ENCODE measurements around the gene ANK2. TPM values are rescaled to one million over a fixed set of nuclear protein-coding genes. Genes with fewer than 3 reads are reported as not detected.

The ANK2 gene
- total RNA-seq, 1 experiment from 2014 or later: 5.6 TPM

DNA sequence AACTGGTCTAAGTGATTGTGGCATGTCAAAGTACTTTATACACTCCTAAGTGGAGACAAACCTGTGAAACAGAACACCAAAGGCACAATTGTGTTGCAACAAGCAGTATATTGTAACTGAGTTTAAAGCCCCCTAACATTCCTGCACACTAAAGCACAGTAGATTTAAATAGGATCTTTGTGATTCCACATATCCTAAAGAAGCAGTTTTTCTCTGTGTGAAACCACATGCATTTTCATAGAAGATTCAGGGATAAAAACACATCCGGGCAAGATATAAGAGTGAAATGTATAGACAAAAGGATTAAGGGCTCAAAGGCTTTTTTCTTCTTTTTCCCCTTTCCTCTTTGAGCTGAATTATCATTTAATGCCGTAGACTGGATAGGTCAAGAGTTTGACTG, 82.2 kb downstream of the ANK2 start:
- Histone ChIP-seq H3K4me3 (replicated peaks in 1 of 2; ENCODE audit: low read depth in 1 of 2, low read length in 2 of 2) (no peak overlapping the region), H3K4me2 (ENCODE audit: low read length) (no peak overlapping the region), H2AFZ (ENCODE audit: low read depth, low read length, poor library complexity, severe bottlenecking) (no peak overlapping the region), H4K20me1 (ENCODE audit: insufficient read depth) (no peaks in the 10 kb centered on the region), H3K4me1 (ENCODE audit: control insufficient read depth in 1 of 2, insufficient read depth in 2 of 2, low read length in 2 of 2) (no peaks in the 10 kb centered on the region), H3K36me3 (ENCODE audit: control insufficient read depth in 1 of 2, insufficient read depth in 2 of 2, low read length in 2 of 2) (no peaks in the 10 kb centered on the region), H3K9ac (ENCODE audit: low read length) (no peak overlapping the region), H3K9me3 (ENCODE audit: control insufficient read depth in 1 of 2, insufficient read depth in 1 of 2, low read depth in 1 of 2, low read length in 2 of 2) (no peaks in the 10 kb centered on the region), H3K9me2 (ENCODE audit: insufficient read depth) (no peaks in the 10 kb centered on the region), H3K79me2 (ENCODE audit: insufficient read depth, low read length) (no peaks in the 10 kb centered on the region), H3K27me3 (ENCODE audit: insufficient read depth, low read length) (no peaks in the 10 kb centered on the region), H3K27ac (ENCODE audit: low read depth, low read length) (no peak overlapping the region)
- ATAC-seq (no peak), DNase-seq (ENCODE audit: low read depth, low spot score) (no peak)
- BruUV-seq (replicated peaks): no TSS peak
- ChIA-PET POLR2A (no interaction called here), RAD21 (ENCODE audit: low non-redundant PET in 1 of 2, low total read pairs in 2 of 2, uncharacterized antibody in 2 of 2, unreplicated experiment in 2 of 2) (no interaction called here), CTCF (no interaction called here)
- intact Hi-C loops (cut with micrococcal nuclease): no loop called here
- TF ChIP-seq ELF1 (IDR thresholded peaks at IDR 0.05; ENCODE audit: borderline replicate concordance, low read depth): no peak

DNA sequence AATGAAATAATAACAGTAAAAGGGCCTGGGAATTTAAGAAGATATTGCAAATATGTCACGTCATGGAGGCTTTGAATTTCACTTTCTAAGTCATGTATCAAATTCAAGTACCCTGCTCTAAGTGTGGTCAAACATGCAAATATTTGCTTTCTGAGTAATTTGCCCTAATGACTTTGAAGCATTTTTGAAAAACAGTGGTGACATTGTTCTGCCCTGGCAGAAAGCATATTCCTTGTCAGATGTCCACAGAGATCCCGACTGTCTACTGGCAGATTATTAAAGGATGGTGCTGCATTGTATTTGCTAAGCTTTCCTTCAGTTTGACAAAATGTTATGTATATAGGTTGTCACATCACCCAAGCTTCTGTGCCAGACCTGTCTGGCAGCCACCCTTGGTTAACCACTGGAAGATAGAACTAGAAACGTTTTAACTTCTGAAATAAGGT, 92.5 kb downstream of the ANK2 start:
- no peak overlapping the region for H3K27ac ChIP-seq (ENCODE audit: low read depth, low read length)
- H3K4me3 ChIP-seq (replicated peaks in 1 of 2; ENCODE audit: low read depth in 1 of 2, low read length in 2 of 2): peak overlapping the region in 1 of 2 experiments; percentile 13; a peak in 2 of 4 replicates
- intact Hi-C loops (cut with micrococcal nuclease): no loop called here
- peak; percentile 89 for ATAC-seq
- no peaks in the 10 kb centered on the region for H3K27me3 ChIP-seq (ENCODE audit: insufficient read depth, low read length)
- H3K9me2 ChIP-seq (ENCODE audit: insufficient read depth): no peaks in the 10 kb centered on the region
- CTCF ChIA-PET: no interaction called here
- RAD21 ChIA-PET (ENCODE audit: low non-redundant PET in 1 of 2, low total read pairs in 2 of 2, uncharacterized antibody in 2 of 2, unreplicated experiment in 2 of 2): no interaction called here
- no peaks in the 10 kb centered on the region for H3K9me3 ChIP-seq (ENCODE audit: control insufficient read depth in 1 of 2, insufficient read depth in 1 of 2, low read depth in 1 of 2, low read length in 2 of 2)
- H3K79me2 ChIP-seq (ENCODE audit: insufficient read depth, low read length): no peaks in the 10 kb centered on the region
- H3K4me1 ChIP-seq (ENCODE audit: control insufficient read depth in 1 of 2, insufficient read depth in 2 of 2, low read length in 2 of 2): peaks cover 18 to 24% of the 10 kb centered on the region in 2 experiments
- DNase-seq (ENCODE audit: low read depth, low spot score): peak; percentile 63
- POLR2A ChIA-PET: no interaction called here
- no peak overlapping the region for H3K9ac ChIP-seq (ENCODE audit: low read length)
- no TSS peak for BruUV-seq (replicated peaks)
- no peaks in the 10 kb centered on the region for H3K36me3 ChIP-seq (ENCODE audit: control insufficient read depth in 1 of 2, insufficient read depth in 2 of 2, low read length in 2 of 2)
- no peaks in the 10 kb centered on the region for H4K20me1 ChIP-seq (ENCODE audit: insufficient read depth)
- H2AFZ ChIP-seq (ENCODE audit: low read depth, low read length, poor library complexity, severe bottlenecking): no peak overlapping the region
- peak overlapping the region; percentile 50 for H3K4me2 ChIP-seq (ENCODE audit: low read length)
- TF ChIP-seq CEBPB (IDR thresholded peaks at IDR 0.05; ENCODE audit: low read depth) (0 out of 2 replicates have a peak, but pooled peaks have one; percentile 26), ZFX (IDR thresholded peaks at IDR 0.05) (no peak), SRF (IDR thresholded peaks at IDR 0.05; ENCODE audit: low read depth) (no peak), EZH2 (IDR thresholded peaks at IDR 0.05) (no peak), RAD21 (IDR thresholded peaks at IDR 0.05; ENCODE audit: low read depth) (no peak), POLR2AphosphoS5 (IDR thresholded peaks at IDR 0.05; ENCODE audit: low read depth, low read length) (no peak), SP1 (IDR thresholded peaks at IDR 0.05; ENCODE audit: low read depth) (0 out of 2 replicates have a peak, but pooled peaks have one; percentile 29), SIN3A (IDR thresholded peaks at IDR 0.05; ENCODE audit: low read depth) (no peak), CBX3 (IDR thresholded peaks at IDR 0.05; ENCODE audit: low read depth) (no peak), EGR1 (IDR thresholded peaks at IDR 0.05; ENCODE audit: low read depth) (no peak), JUND (IDR thresholded peaks at IDR 0.05) (peak; percentile 54; the same call in 1 of the 2 replicates), TCF7L2 (IDR thresholded peaks at IDR 0.05; ENCODE audit: borderline replicate concordance, extremely low read depth, insufficient read depth, insufficient read length) (no peak), ELF1 (IDR thresholded peaks at IDR 0.05; ENCODE audit: borderline replicate concordance, low read depth) (no peak), EZH2phosphoT487 (IDR thresholded peaks at IDR 0.05; ENCODE audit: borderline replicate concordance) (no peak), POLR2A (IDR thresholded peaks at IDR 0.05; ENCODE audit: borderline replicate concordance, extremely low read depth, insufficient read depth, insufficient read length) (no peak)
- TF ChIP-seq, protein P1, sequence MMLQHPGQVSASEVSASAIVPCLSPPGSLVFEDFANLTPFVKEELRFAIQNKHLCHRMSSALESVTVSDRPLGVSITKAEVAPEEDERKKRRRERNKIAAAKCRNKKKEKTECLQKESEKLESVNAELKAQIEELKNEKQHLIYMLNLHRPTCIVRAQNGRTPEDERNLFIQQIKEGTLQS (IDR thresholded peaks at IDR 0.05): no peak
- TF ChIP-seq, protein P2, sequence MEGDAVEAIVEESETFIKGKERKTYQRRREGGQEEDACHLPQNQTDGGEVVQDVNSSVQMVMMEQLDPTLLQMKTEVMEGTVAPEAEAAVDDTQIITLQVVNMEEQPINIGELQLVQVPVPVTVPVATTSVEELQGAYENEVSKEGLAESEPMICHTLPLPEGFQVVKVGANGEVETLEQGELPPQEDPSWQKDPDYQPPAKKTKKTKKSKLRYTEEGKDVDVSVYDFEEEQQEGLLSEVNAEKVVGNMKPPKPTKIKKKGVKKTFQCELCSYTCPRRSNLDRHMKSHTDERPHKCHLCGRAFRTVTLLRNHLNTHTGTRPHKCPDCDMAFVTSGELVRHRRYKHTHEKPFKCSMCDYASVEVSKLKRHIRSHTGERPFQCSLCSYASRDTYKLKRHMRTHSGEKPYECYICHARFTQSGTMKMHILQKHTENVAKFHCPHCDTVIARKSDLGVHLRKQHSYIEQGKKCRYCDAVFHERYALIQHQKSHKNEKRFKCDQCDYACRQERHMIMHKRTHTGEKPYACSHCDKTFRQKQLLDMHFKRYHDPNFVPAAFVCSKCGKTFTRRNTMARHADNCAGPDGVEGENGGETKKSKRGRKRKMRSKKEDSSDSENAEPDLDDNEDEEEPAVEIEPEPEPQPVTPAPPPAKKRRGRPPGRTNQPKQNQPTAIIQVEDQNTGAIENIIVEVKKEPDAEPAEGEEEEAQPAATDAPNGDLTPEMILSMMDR (IDR thresholded peaks at IDR 0.05 in 2 of 3, conservative IDR thresholded peaks at IDR 0.05 in 1 of 3; ENCODE audit: borderline replicate concordance in 1 of 3, insufficient read depth in 1 of 3, low read depth in 2 of 3, low read length in 2 of 3): no peak
- TF ChIP-seq, protein P3, sequence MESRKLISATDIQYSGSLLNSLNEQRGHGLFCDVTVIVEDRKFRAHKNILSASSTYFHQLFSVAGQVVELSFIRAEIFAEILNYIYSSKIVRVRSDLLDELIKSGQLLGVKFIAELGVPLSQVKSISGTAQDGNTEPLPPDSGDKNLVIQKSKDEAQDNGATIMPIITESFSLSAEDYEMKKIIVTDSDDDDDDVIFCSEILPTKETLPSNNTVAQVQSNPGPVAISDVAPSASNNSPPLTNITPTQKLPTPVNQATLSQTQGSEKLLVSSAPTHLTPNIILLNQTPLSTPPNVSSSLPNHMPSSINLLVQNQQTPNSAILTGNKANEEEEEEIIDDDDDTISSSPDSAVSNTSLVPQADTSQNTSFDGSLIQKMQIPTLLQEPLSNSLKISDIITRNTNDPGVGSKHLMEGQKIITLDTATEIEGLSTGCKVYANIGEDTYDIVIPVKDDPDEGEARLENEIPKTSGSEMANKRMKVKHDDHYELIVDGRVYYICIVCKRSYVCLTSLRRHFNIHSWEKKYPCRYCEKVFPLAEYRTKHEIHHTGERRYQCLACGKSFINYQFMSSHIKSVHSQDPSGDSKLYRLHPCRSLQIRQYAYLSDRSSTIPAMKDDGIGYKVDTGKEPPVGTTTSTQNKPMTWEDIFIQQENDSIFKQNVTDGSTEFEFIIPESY (IDR thresholded peaks at IDR 0.05; ENCODE audit: extremely low read depth, insufficient replicate concordance, low read length): no peak
- TF ChIP-seq, protein P4, sequence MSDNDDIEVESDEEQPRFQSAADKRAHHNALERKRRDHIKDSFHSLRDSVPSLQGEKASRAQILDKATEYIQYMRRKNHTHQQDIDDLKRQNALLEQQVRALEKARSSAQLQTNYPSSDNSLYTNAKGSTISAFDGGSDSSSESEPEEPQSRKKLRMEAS (IDR thresholded peaks at IDR 0.05): no peak
